H1 (cell line): ENCODE results near the gene PIK3CA. TPM values are rescaled to one million over a fixed set of nuclear protein-coding genes. Genes with fewer than 3 reads are reported as not detected.

Experiments used
- CTCF ChIA-PET: fragments of 300-600 bp; sonication (Branson Sonifier 250); formaldehyde crosslinking; loops from one replicate; lab custom pipeline; 2021; ENCODE audit not compliant: partially characterized antibody; lab: Charles Lee
- POLR2A ChIA-PET: fragments of 300-600 bp; sonication (Branson Sonifier 250); formaldehyde crosslinking; loops from one replicate; lab custom pipeline; 2021; ENCODE audit warnings: inconsistent platforms; ENCODE audit not compliant: partially characterized antibody; lab: Charles Lee
- DNase-seq, 2 experiments: peaks; one replicate each; pipeline versions ENCODE4 v3.0.0 to v3.0.0-alpha.2; 2010 to 2022; ENCODE audit warnings: low spot score in 2 of 2, low read depth in 1 of 2, mixed read lengths in 1 of 2
- FAIRE-seq: peaks from 2 replicates; lab custom pipeline; 2011; peaks lifted over from hg19 to GRCh38; lab: Jason Lieb, UNC
- H2AFZ ChIP-seq: 2 replicates; pipeline ENCODE4 v1.8.1; 2012; ENCODE audit warnings: low read length, inconsistent platforms
- H2AK5ac ChIP-seq: 2 replicates; pipeline ENCODE4 v1.6.1; 2013; ENCODE audit warnings: low read depth, low read length
- H2BK120ac ChIP-seq: replicated peaks from 2 replicates; pipeline ENCODE3; 2013; ENCODE audit warnings: low read depth, low read length, inconsistent platforms
- H2BK12ac ChIP-seq: 2 replicates; pipeline ENCODE4 v1.6.1; 2013; ENCODE audit warnings: low read depth, low read length
- H2BK15ac ChIP-seq: 2 replicates; pipeline ENCODE4 v1.6.1; 2013; ENCODE audit warnings: low read length
- H2BK20ac ChIP-seq: 2 replicates; pipeline ENCODE4 v1.6.1; 2013; ENCODE audit warnings: low read length
- H2BK5ac ChIP-seq: 2 replicates; pipeline ENCODE4 v1.6.1; 2013; ENCODE audit warnings: low read depth, low read length
- H3K14ac ChIP-seq: 2 replicates; pipeline ENCODE4 v1.6.1; 2013; ENCODE audit warnings: inconsistent platforms; ENCODE audit not compliant: insufficient read length
- H3K18ac ChIP-seq: 2 replicates; pipeline ENCODE4 v1.6.1; 2013; ENCODE audit warnings: low read length; ENCODE audit errors: extremely low read depth
- H3K23ac ChIP-seq: 2 replicates; pipeline ENCODE4 v1.6.1; 2013; ENCODE audit warnings: inconsistent platforms; ENCODE audit not compliant: insufficient read length
- H3K23me2 ChIP-seq: 2 replicates; pipeline ENCODE4 v1.6.1; 2013; ENCODE audit warnings: low read depth, low read length
- H3K27ac ChIP-seq: 2 replicates; pipeline ENCODE4 v1.6.1; 2011; ENCODE audit warnings: low read depth, low read length, inconsistent platforms
- H3K27me3 ChIP-seq, 4 experiments: replicated peaks in 1 of 4; 1 replicate in 1 of 4; 2 replicates in 3 of 4; pipeline versions ENCODE4 v1.6.1 to v1.8.1; 2011 to 2013; ENCODE audit warnings: low read length in 3 of 4, mild to moderate bottlenecking in 3 of 4, inconsistent platforms in 2 of 4, mixed read lengths in 2 of 4, moderate library complexity in 1 of 4; ENCODE audit not compliant: control insufficient read depth in 3 of 4, insufficient read depth in 3 of 4; ENCODE audit errors: extremely low read depth in 1 of 4
- H3K36me3 ChIP-seq, 4 experiments: 2 replicates each; pipeline versions ENCODE4 v1.6.1 to v1.8.1; 2011 to 2013; ENCODE audit warnings: mild to moderate bottlenecking in 4 of 4, low read length in 3 of 4, moderate library complexity in 2 of 4, control low read depth in 1 of 4, inconsistent platforms in 1 of 4; ENCODE audit not compliant: insufficient read depth in 4 of 4, control insufficient read depth in 2 of 4
- H3K4ac ChIP-seq: replicated peaks from 2 replicates; pipeline ENCODE3; 2013; ENCODE audit warnings: low read length, low read depth, mixed read lengths, inconsistent platforms; ENCODE audit not compliant: insufficient read length
- H3K4me1 ChIP-seq, 4 experiments: replicated peaks in 1 of 4; 1 replicate in 1 of 4; 2 replicates in 3 of 4; pipeline versions ENCODE4 v1.6.1 to v1.8.1; 2011 to 2013; ENCODE audit warnings: low read length in 3 of 4, inconsistent platforms in 2 of 4, mixed read lengths in 1 of 4; ENCODE audit not compliant: insufficient read depth in 4 of 4, control insufficient read depth in 3 of 4
- H3K4me2 ChIP-seq, 2 experiments: 2 replicates each; pipeline versions ENCODE4 v1.6.1 to v1.8.1; 2011 to 2013; ENCODE audit warnings: low read depth in 2 of 2, low read length in 2 of 2, control low read depth in 1 of 2, inconsistent platforms in 1 of 2, mild to moderate bottlenecking in 1 of 2; ENCODE audit not compliant: insufficient read depth in 1 of 2
- H3K4me3 ChIP-seq, 4 experiments: fragments of 200-600, 300-600 bp in 1 of 4; sonication (generic), shearing (Covaris generic), sonication (Bioruptor Twin) in 1 of 4; 2 replicates each; pipeline versions ENCODE4 v1.5.1 to v1.8.1; 2011 to 2016; ENCODE audit warnings: low read length in 4 of 4, low read depth in 3 of 4, control low read depth in 2 of 4, inconsistent platforms in 2 of 4, mild to moderate bottlenecking in 2 of 4, mixed read lengths in 1 of 4, moderate library complexity in 1 of 4; ENCODE audit not compliant: insufficient read depth in 2 of 4; ENCODE audit errors: extremely low read depth in 1 of 4
- H3K56ac ChIP-seq: replicated peaks from 2 replicates; pipeline ENCODE3; 2013; ENCODE audit warnings: low read depth, mild to moderate bottlenecking, mixed read lengths, low read length, inconsistent platforms; ENCODE audit not compliant: insufficient read length
- H3K79me1 ChIP-seq: 2 replicates; pipeline ENCODE4 v1.6.1; 2013; ENCODE audit warnings: low read depth, low read length, control low read depth
- H3K79me2 ChIP-seq, 2 experiments: 2 replicates each; pipeline versions ENCODE4 v1.6.1 to v1.8.1; 2012 to 2013; ENCODE audit warnings: low read length in 2 of 2, mild to moderate bottlenecking in 2 of 2, inconsistent platforms in 1 of 2; ENCODE audit not compliant: insufficient read depth in 2 of 2, control insufficient read depth in 1 of 2
- H3K9ac ChIP-seq, 4 experiments: replicated peaks in 1 of 4; 1 replicate in 1 of 4; 2 replicates in 3 of 4; pipeline versions ENCODE4 v1.6.1 to v1.8.1; 2011 to 2013; ENCODE audit warnings: low read depth in 3 of 4, low read length in 3 of 4, control low read depth in 2 of 4, mild to moderate bottlenecking in 2 of 4, moderate library complexity in 2 of 4, inconsistent platforms in 1 of 4; ENCODE audit errors: extremely low read depth in 1 of 4
- H3K9me3 ChIP-seq, 2 experiments: 2 replicates each; pipeline versions ENCODE4 v1.6.1 to v1.8.1; 2012 to 2013; ENCODE audit warnings: mild to moderate bottlenecking in 2 of 2, moderate library complexity in 2 of 2, control low read depth in 1 of 2, inconsistent platforms in 1 of 2, low read depth in 1 of 2, low read length in 1 of 2, mixed read lengths in 1 of 2; ENCODE audit not compliant: insufficient read depth in 2 of 2
- H4K20me1 ChIP-seq, 2 experiments: replicated peaks in 1 of 2; 2 replicates each; pipeline versions ENCODE3 to v1.8.1; 2011 to 2013; ENCODE audit warnings: inconsistent platforms in 2 of 2, low read length in 2 of 2, mild to moderate bottlenecking in 1 of 2; ENCODE audit not compliant: insufficient read depth in 2 of 2, control insufficient read depth in 1 of 2
- H4K5ac ChIP-seq: 2 replicates; pipeline ENCODE4 v1.6.1; 2013; ENCODE audit warnings: low read length, low read depth, mixed read lengths, inconsistent platforms; ENCODE audit not compliant: insufficient read length
- H4K8ac ChIP-seq: 2 replicates; pipeline ENCODE4 v1.8.0; 2013; ENCODE audit warnings: mild to moderate bottlenecking, moderate library complexity, low read length, inconsistent platforms; ENCODE audit not compliant: insufficient read depth; ENCODE audit errors: extremely low read depth
- H4K91ac ChIP-seq: replicated peaks from 2 replicates; pipeline ENCODE3; 2013; ENCODE audit warnings: low read length, mixed read lengths, inconsistent platforms; ENCODE audit not compliant: insufficient read length
- ASH2L ChIP-seq: fragments of 200-600, 300-600 bp; sonication (generic); IDR thresholded peaks from one replicate; pipeline ENCODE4 v1.7.1; 2017; ENCODE audit warnings: low read length
- BCL11A ChIP-seq, 2 experiments: IDR thresholded peaks; one replicate each; pipeline ENCODE4 v1.6.1; 2011; ENCODE audit warnings: low read depth in 2 of 2, low read length in 2 of 2, mild to moderate bottlenecking in 2 of 2
- CBX8 ChIP-seq: fragments of 300-800, 300-1000 bp; sonication (generic); IDR thresholded peaks from 2 replicates; pipeline ENCODE4 v1.7.1; 2016; ENCODE audit warnings: low read depth, low read length, borderline replicate concordance
- FOSL1 ChIP-seq: IDR thresholded peaks from 2 replicates; pipeline ENCODE4 v1.6.1; 2011; ENCODE audit warnings: mild to moderate bottlenecking, low read depth, low read length, moderate library complexity; ENCODE audit not compliant: insufficient read depth
- GABPA ChIP-seq: IDR thresholded peaks from 2 replicates; pipeline ENCODE4 v1.6.1; 2011; ENCODE audit warnings: mild to moderate bottlenecking, low read length, moderate library complexity, borderline replicate concordance; ENCODE audit not compliant: insufficient read depth
- WGBS, 2 experiments: shearing (Covaris generic) in 1 of 2; methylation state at CpG; one replicate each; pipeline versions ENCODE4 v1.1.6 to v1.1.7; 2013 to 2015; ENCODE audit warnings: low lambda C conversion rate in 2 of 2, mixed read lengths in 2 of 2, inconsistent platforms in 1 of 2, low coverage in 1 of 2, missing lambda C conversion rate in 1 of 2; ENCODE audit not compliant: insufficient replicate concordance in 2 of 2, insufficient coverage in 1 of 2, insufficient read length in 1 of 2; ENCODE audit errors: extremely low coverage in 1 of 2, missing lambda C conversion rate in 1 of 2; 5-methylcytosine and 5-hydroxymethylcytosine counted together
- polyA plus RNA-seq, 7 experiments: library from polyadenylated mRNA; depleted of rRNA in 3 of 7; stranded (reverse) in 5 of 7; unstranded in 2 of 7; fragments of >200 nt in 5 of 7; fragments of 200-250 nt in 2 of 7; gene quantifications; 1 replicate in 5 of 7; 2 replicates in 1 of 7; 4 replicates in 1 of 7; pipeline versions ENCODE4 v1.2.1 to v1.2.3, GENCODE V29; 2011 to 2013; ENCODE audit warnings: missing spikeins in 2 of 7, mixed read lengths in 2 of 7
- total RNA-seq: library from RNA; stranded (reverse); fragmentation: NEBNext Ultra II Directional; extraction: Animal tissue kit (Norgen Biotek cat#: 25700); gene quantifications from 2 replicates; pipeline ENCODE4 v1.2.1, GENCODE V29; 2021

Gene PIK3CA
- total and polyA plus RNA-seq, 2 of the 8 experiments (the other 6 are each of a cell fraction or from before 2014, with no cell fraction given), result 1.6 to 11.3 TPM

GRCh38 chr3:179149406-179149867, 1.3 kb downstream of the PIK3CA start:
- no peak overlapping the region for H3K18ac ChIP-seq
- FAIRE-seq (no peak), DNase-seq (no peak)
- peaks cover 5% of the 10 kb centered on the region for H3K23me2 ChIP-seq
- no peak overlapping the region for H4K91ac ChIP-seq
- peak overlapping the region; percentile 89 to 94 (median 92) for H3K4me3 ChIP-seq
- H3K79me2 ChIP-seq, result peaks cover 3 to 54% of the 10 kb centered on the region in 2 experiments
- H3K56ac ChIP-seq, result no peak overlapping the region
- H2AFZ ChIP-seq, result no peak overlapping the region
- H4K8ac ChIP-seq, result no peak overlapping the region
- H3K4ac ChIP-seq, result no peak overlapping the region
- peaks cover 2 to 5% of the 10 kb centered on the region in 2 experiments; a peak in 3 of 4 replicates for H3K9me3 ChIP-seq
- H2BK20ac ChIP-seq, result no peak overlapping the region
- TF ChIP-seq BCL11A (IDR thresholded peaks at IDR 0.05; ENCODE audit: low read depth in 2 of 2, low read length in 2 of 2), result no peak
- TF ChIP-seq ASH2L, result no peak
- TF ChIP-seq CBX8, result no peak
- no peak for TF ChIP-seq GABPA
- TF ChIP-seq FOSL1, result no peak
- H3K27me3 ChIP-seq, result no peaks in the 10 kb centered on the region
- no peak overlapping the region for H3K23ac ChIP-seq
- WGBS, 2 experiments, result 14% methylated on average over 9 of the region's 9 CpGs; no CpG with 5 or more reads in 1 of the 2 experiments
- CTCF ChIA-PET, result interaction anchor here (0.6 to 5.2 kb wide), 5 partner anchors 12 to 171 kb away, joined by 3 to 30 read pairs (median 4); no protein-coding TSS in a partner anchor
- H3K9ac ChIP-seq, result peak overlapping the region; percentile 42 to 85 (median 80); a peak in 4 of 7 replicates
- H3K79me1 ChIP-seq, result peaks cover 3% of the 10 kb centered on the region
- no peak overlapping the region for H4K5ac ChIP-seq
- no peak overlapping the region for H2BK120ac ChIP-seq
- H3K4me1 ChIP-seq, result no peaks in the 10 kb centered on the region
- no peak overlapping the region for H3K14ac ChIP-seq
- H2BK15ac ChIP-seq, result no peak overlapping the region
- H3K4me2 ChIP-seq, result peak overlapping the region; percentile 62 to 77
- no peaks in the 10 kb centered on the region for H4K20me1 ChIP-seq
- H2BK5ac ChIP-seq, result no peak overlapping the region
- H2BK12ac ChIP-seq, result no peak overlapping the region
- POLR2A ChIA-PET, result interaction anchor here (1.3 to 1.9 kb wide), 3 partner anchors 10 to 73 kb away, joined by 3 to 9 read pairs (median 4); no protein-coding TSS in a partner anchor
- H2AK5ac ChIP-seq, result no peak overlapping the region
- H3K27ac ChIP-seq, result no peak overlapping the region
- H3K36me3 ChIP-seq, result no peaks in the 10 kb centered on the region
